ENCODE measurements around the gene PTPRZ1. TPM values are rescaled to one million over a fixed set of nuclear protein-coding genes. Genes with fewer than 3 reads are reported as not detected.

PTPRZ1 gene
- polyA plus RNA-seq, 5 donors, result 45.2 to 116 (median 85.5) TPM

- DNase-seq, result no peak
Measured at GRCh38 chr7:121953164-121953563, 80.2 kb downstream of the PTPRZ1 start.

GRCh38 chr7:121953601-121954000 lies 80.6 kb downstream of the PTPRZ1 start:
- DNase-seq, result no peak

GRCh38 chr7:121954803-121955202 lies 81.8 kb downstream of the PTPRZ1 start:
- no peak for DNase-seq

GRCh38 chr7:121957626-121958025 lies 84.7 kb downstream of the PTPRZ1 start:
- DNase-seq, result no peak

GRCh38 chr7:121960678-121961077 lies 87.7 kb downstream of the PTPRZ1 start:
- no peak for DNase-seq

- no peak for DNase-seq
Measured at GRCh38 chr7:121961089-121961867, 88.3 kb downstream of the PTPRZ1 start.

GRCh38 chr7:121966276-121966934 lies 93.4 kb downstream of the PTPRZ1 start:
- DNase-seq, result no peak

- no peak for DNase-seq
Measured at GRCh38 chr7:121966935-121967332, 94.0 kb downstream of the PTPRZ1 start.

- no peak for DNase-seq
Measured at GRCh38 chr7:121985476-121986030, 112.6 kb downstream of the PTPRZ1 start.

- no peak for DNase-seq
Measured at GRCh38 chr7:121992068-121992467, 119.1 kb downstream of the PTPRZ1 start.

- peak; percentile 38 to 55 for DNase-seq
Measured at GRCh38 chr7:121994625-121995410, 121.9 kb downstream of the PTPRZ1 start.

- DNase-seq, result no peak
Measured at GRCh38 chr7:122006687-122007086, 133.7 kb downstream of the PTPRZ1 start.

- no peak for DNase-seq
Measured at GRCh38 chr7:122010116-122010515, 137.2 kb downstream of the PTPRZ1 start.

GRCh38 chr7:122013065-122013464 lies 140.1 kb downstream of the PTPRZ1 start:
- DNase-seq, result no peak

- no peak for DNase-seq
Measured at GRCh38 chr7:122013630-122014029, 140.7 kb downstream of the PTPRZ1 start.

- no peak for DNase-seq
Measured at GRCh38 chr7:122014697-122015096, 141.7 kb downstream of the PTPRZ1 start.

- no peak for DNase-seq
Measured at GRCh38 chr7:122018032-122018431, 145.1 kb downstream of the PTPRZ1 start.

GRCh38 chr7:122027058-122027457 lies 154.1 kb downstream of the PTPRZ1 start:
- DNase-seq, result no peak

GRCh38 chr7:122033641-122034040 lies 160.7 kb downstream of the PTPRZ1 start:
- DNase-seq, result no peak

- no peak for DNase-seq
Measured at GRCh38 chr7:122035876-122036275, 162.9 kb downstream of the PTPRZ1 start.

- no peak for DNase-seq
Measured at GRCh38 chr7:122038134-122038533, 165.2 kb downstream of the PTPRZ1 start.

GRCh38 chr7:122038904-122039303 lies 165.9 kb downstream of the PTPRZ1 start:
- no peak for DNase-seq

All from right lung (tissue), 5 donors.